Measurements from ENCODE around the gene TCF4.

GRCh38 chr18:55447672-55448018 lies 140.3 kb downstream of the TCF4 start:
- TF ChIP-seq CTCF (IDR thresholded peaks at IDR 0.05; ENCODE audit: low read depth, low read length, poor library complexity, severe bottlenecking) (no peak), EZH2phosphoT487 (IDR thresholded peaks at IDR 0.05; ENCODE audit: borderline replicate concordance, low read length) (no peak)

Data from DOHH2 (cell line).